ENCODE data around the gene EML4.
"Not testable (repeated sequence)": the region's sequence is repeated elsewhere in the genome, so short reads cannot be mapped to it uniquely, and the experiment has no call there.

Gene EML4

DNA sequence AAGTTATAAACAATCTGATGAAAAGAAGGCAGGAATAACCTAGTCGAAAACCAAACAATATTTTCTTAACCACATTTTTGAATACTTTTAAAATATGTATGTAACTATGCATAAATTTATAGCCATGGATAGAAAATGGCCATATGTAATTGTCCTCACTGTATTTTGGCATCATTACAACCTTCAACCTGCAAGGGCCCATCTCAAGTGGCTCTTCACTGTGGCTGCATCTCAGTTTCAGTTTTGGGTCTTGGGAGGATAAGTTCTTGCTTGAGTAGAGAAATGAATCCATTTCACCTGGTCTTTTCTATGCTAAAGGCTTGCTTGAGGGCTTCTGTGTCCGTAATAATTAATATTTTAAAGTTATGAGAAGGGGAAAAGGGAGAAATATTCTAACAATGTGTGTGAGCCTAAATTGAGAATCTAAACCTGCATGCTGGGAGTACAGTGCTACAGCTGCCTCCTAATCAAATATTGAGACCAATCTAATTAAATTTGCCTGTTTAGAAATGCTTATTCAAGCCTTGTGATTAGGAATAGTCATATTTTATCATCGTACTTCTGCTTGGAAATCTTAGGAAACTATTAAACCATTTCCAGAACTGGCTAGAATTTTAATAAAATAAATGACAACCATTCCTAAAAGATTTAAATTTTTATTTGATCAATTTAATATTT lies 92.5 kb downstream of the EML4 start:
- DNase-seq (ENCODE audit: low read depth in 2 of 2), result no peak

GRCh38 chr2:42266236-42266635 lies 97.1 kb downstream of the EML4 start:
- no peak for DNase-seq (ENCODE audit: low read depth in 2 of 2)

- no peak for DNase-seq (ENCODE audit: low read depth in 2 of 2)
Measured at GRCh38 chr2:42267530-42267929, 98.4 kb downstream of the EML4 start.

- no peak for DNase-seq (ENCODE audit: low read depth in 2 of 2)
Measured at GRCh38 chr2:42268528-42269151, 99.5 kb downstream of the EML4 start.

DNA sequence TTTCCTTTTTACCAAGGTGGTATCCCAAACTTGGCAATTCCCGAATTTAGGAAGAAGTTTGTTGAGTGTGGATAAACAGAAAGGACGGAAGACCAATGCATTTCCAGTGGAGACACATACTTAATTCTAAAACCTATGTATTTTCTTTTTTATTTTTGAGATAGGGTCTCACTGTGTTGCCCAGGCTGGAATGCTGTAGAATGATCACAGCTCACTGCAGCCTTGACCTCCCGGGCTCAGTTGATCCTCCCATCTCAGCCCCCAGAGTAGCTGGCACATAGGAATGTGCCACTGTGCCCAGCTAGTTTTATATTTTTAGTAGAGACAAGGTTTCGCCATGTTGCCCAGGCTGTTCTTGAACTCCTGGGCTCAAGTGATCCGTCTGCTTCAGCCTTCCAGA lies 101.6 kb downstream of the EML4 start:
- no peak for DNase-seq (ENCODE audit: low read depth in 2 of 2)

DNA sequence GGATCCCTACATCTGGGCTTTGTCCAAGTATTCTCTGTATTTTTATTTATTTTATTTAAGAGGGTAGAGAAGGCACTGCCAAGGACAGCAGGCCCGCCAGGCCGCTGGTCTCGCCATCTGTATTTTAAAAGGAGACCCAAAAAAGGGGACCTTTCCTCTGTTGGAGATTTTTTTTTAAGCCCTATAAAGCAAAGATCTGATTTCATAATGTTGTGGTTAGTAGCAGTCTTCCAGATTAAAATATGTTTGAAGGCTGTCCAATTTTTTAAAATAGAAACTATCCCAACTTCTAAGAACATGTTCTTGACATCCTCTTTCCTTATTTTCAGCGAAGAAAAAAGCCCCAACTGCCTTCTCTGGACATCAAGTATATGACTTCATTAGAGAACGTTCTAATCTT lies 102.1 kb downstream of the EML4 start:
- not testable (repeated sequence) for DNase-seq (ENCODE audit: low read depth in 2 of 2)

- no peak for DNase-seq (ENCODE audit: low read depth in 2 of 2)
Measured at GRCh38 chr2:42274863-42275262, 105.7 kb downstream of the EML4 start.

DNA sequence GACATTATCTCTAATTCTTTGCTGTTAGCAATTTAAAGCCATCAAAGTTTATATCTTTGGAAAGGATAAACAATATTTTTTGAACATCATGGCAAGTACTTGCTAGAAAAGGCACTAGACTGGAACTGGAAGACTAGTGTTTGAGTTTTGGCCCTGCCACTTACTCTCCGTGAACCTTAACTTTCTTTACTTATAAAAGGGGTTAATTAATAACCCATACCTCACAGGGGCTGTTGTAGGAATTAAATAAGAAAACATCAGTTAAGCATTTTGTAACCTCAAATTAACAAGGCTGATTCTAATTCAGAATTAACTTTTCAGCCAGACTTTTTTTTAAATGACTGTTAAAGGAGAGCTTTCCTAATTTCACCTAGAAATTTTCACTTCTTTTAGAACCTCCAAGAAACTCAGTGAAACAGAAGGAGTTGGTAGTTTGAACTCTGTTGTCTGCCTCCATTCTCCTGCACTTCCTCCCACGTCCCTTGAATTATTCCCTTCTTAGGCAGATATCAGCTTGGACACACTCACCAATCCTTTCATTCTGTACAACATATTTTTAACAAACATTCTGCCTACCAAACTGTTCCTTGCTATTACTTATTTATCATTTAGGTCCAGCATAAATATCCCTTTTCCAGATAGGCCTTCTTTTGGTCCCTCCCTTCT lies 112.4 kb downstream of the EML4 start:
- DNase-seq (ENCODE audit: low read depth in 2 of 2), result no peak

- DNase-seq (ENCODE audit: low read depth in 2 of 2), result no peak
Measured at GRCh38 chr2:42284019-42284418, 114.9 kb downstream of the EML4 start.

- no peak for DNase-seq (ENCODE audit: low read depth in 2 of 2)
Measured at GRCh38 chr2:42286268-42286946, 117.3 kb downstream of the EML4 start.

DNA sequence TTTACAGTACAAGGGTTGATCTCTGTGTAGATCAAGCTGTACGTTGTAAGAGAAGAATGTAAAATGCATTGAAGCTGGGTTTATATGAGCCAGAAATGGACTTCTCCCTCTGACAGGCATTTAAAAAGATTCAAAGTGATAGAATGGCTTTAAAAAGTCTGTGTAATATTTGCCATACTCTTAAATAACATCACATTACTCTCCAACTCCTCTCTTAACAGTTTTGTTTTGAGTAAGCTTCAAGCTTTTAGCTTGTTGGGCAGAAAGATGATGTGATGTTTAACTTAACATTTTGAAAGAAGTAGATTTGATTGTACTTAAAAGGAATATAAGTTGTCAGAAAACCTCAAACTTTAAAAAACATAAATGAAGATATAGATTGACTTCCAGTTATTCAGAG lies 119.7 kb downstream of the EML4 start:
- no peak for DNase-seq (ENCODE audit: low read depth in 2 of 2)

- DNase-seq (ENCODE audit: low read depth in 2 of 2), result no peak
Measured at GRCh38 chr2:42289222-42289621, 120.1 kb downstream of the EML4 start.

DNA sequence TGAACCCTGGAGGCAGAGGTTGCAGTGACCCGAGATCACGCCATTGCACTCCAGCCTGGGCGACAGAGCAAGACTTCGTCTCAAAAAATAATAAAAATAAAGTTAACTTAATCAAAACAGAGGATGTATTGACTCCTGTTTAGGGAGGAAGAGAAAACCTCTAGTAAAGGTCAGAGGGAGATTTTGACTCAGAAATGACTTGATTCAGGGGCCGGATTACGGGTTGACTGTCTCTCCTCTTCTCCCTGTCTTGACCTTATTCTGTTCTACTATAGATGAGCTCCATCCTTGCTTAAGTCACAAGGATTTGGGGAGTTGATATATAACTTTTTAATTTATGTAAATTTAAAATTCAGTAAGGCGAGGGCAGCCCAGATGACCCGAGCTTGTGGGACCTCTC lies 120.9 kb downstream of the EML4 start:
- DNase-seq (ENCODE audit: low read depth in 2 of 2), result no peak

DNA sequence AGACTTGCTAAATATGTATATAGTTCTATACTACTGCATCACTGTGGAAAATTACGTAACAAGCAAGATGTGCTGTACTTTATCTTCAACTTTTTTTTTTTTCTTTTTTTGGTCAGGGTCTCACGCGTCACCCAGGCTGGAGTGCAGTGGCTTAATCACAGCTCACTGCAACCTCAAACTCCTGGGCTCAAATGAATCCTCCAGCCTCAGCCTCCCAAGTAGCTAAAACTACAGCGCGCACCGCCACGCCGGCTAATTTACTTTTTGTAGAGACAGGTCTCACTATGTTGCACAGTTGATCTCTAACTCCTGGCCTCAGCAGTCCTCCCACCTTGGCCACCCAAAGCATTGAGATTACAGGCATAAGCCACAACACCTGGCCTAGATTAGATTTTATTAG lies 123.9 kb downstream of the EML4 start:
- no peak for DNase-seq (ENCODE audit: low read depth in 2 of 2)

DNA sequence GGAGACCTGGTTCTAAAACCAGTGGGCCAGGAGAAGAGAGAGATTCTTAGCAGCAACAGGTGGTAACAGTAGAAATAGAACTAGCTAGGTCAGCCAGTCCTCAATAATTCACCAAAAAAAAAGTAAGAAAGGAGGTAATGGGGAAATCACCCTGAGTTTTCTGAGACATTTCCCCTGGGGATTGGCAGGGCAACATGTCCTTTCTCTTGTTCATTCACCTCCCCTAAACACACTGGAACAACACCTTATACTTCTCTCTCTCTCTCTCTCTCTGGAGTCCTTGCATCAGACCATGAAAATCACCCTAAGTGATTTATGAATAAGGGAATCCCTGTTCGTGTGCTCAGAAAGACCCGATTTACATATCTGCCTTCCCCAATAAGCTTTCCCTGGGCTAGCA lies 127.1 kb downstream of the EML4 start:
- no peak for DNase-seq (ENCODE audit: low read depth in 2 of 2)

- no peak for DNase-seq (ENCODE audit: low read depth in 2 of 2)
Measured at GRCh38 chr2:42297322-42297936, 128.3 kb downstream of the EML4 start.

GRCh38 chr2:42298132-42298531 lies 129.0 kb downstream of the EML4 start:
- no peak for DNase-seq (ENCODE audit: low read depth in 2 of 2)

GRCh38 chr2:42298996-42299754 lies 130.0 kb downstream of the EML4 start:
- no peak for DNase-seq (ENCODE audit: low read depth in 2 of 2)

GRCh38 chr2:42300527-42300926 lies 131.4 kb downstream of the EML4 start:
- no peak for DNase-seq (ENCODE audit: low read depth in 2 of 2)

- DNase-seq (ENCODE audit: low read depth in 2 of 2), result no peak
Measured at GRCh38 chr2:42303252-42303651, 134.1 kb downstream of the EML4 start.

GRCh38 chr2:42304059-42304713 lies 135.0 kb downstream of the EML4 start:
- no peak for DNase-seq (ENCODE audit: low read depth in 2 of 2)
